Activated T-cell treated with anti-CD3 and anti-CD28 coated beads, Interleukin-2, amount 50 U/mL, for 24 hours (primary cell): Measurements from ENCODE around the gene FHIP1B.
A peak's percentile ranks its signal among the peaks of the same experiment; 100 is the strongest.
"Not testable (repeated sequence)": the region's sequence is repeated elsewhere in the genome, so short reads cannot be mapped to it uniquely, and the experiment has no call there.

Experiments
- DNase-seq: peaks from one replicate; pipeline ENCODE4 v3.0.0-alpha.2; 2020
- H3K27ac Mint-ChIP-seq: 2 replicates; pipeline ENCODE4 v1.8.0; 2020; ENCODE audit warnings: mild to moderate bottlenecking, mixed read lengths
- H3K27me3 Mint-ChIP-seq: 2 replicates; pipeline ENCODE4 v1.8.0; 2020; ENCODE audit warnings: mixed read lengths
- H3K36me3 Mint-ChIP-seq: 2 replicates; pipeline ENCODE4 v1.8.0; 2020; ENCODE audit warnings: low read depth, mixed read lengths
- H3K4me1 Mint-ChIP-seq: 2 replicates; pipeline ENCODE4 v1.8.0; 2020; ENCODE audit warnings: low read depth, mixed read lengths
- H3K4me3 Mint-ChIP-seq: 2 replicates; pipeline ENCODE4 v1.8.0; 2020; ENCODE audit warnings: mild to moderate bottlenecking, moderate library complexity, mixed read lengths
- H3K9me3 Mint-ChIP-seq: 2 replicates; pipeline ENCODE4 v1.8.0; 2020; ENCODE audit warnings: mixed read lengths

FHIP1B gene

GRCh38 chr11:6251120-6251733 is 16.8 kb upstream of the FHIP1B start:
- Mint-ChIP-seq H3K27ac (no peak overlapping the region), H3K36me3 (no peaks in the 10 kb centered on the region), H3K4me1 (no peaks in the 10 kb centered on the region), H3K27me3 (no peaks in the 10 kb centered on the region), H3K4me3 (no peak overlapping the region), H3K9me3 (no peaks in the 10 kb centered on the region)
- DNase-seq: peak; percentile 65

- DNase-seq: no peak
- no peaks in the 10 kb centered on the region for H3K36me3 Mint-ChIP-seq
Measured at GRCh38 chr11:6249770-6250555, 15.5 kb upstream of the FHIP1B start.

GRCh38 chr11:6248897-6249296 is 14.5 kb upstream of the FHIP1B start:
- not testable (repeated sequence) for H3K36me3 Mint-ChIP-seq, H3K4me1 Mint-ChIP-seq, H3K4me3 Mint-ChIP-seq, DNase-seq, H3K27me3 Mint-ChIP-seq, H3K27ac Mint-ChIP-seq, H3K9me3 Mint-ChIP-seq

More at GRCh38 chr11:6249770-6250555, 15.5 kb upstream of the FHIP1B start:
- no peaks in the 10 kb centered on the region for H3K4me1 Mint-ChIP-seq
- H3K27ac Mint-ChIP-seq: no peak overlapping the region
- H3K9me3 Mint-ChIP-seq: no peaks in the 10 kb centered on the region
- no peak overlapping the region for H3K4me3 Mint-ChIP-seq
- H3K27me3 Mint-ChIP-seq: peaks cover under 1% of the 10 kb centered on the region

- Mint-ChIP-seq H3K4me1 (no peaks in the 10 kb centered on the region), H3K36me3 (no peaks in the 10 kb centered on the region), H3K9me3 (no peaks in the 10 kb centered on the region), H3K4me3 (no peak overlapping the region), H3K27ac (no peak overlapping the region), H3K27me3 (peaks cover 8% of the 10 kb centered on the region)
- no peak for DNase-seq
Measured at GRCh38 chr11:6248248-6248647, 13.8 kb upstream of the FHIP1B start.

- Mint-ChIP-seq H3K27ac (no peak overlapping the region), H3K4me3 (no peak overlapping the region)
Measured at GRCh38 chr11:6245536-6245935, 11.1 kb upstream of the FHIP1B start.

GRCh38 chr11:6241316-6241715 is 6.9 kb upstream of the FHIP1B start:
- Mint-ChIP-seq H3K27ac (no peak overlapping the region), H3K4me1 (no peaks in the 10 kb centered on the region), H3K4me3 (no peak overlapping the region), H3K36me3 (no peaks in the 10 kb centered on the region), H3K9me3 (no peaks in the 10 kb centered on the region), H3K27me3 (peaks cover 20% of the 10 kb centered on the region)
- no peak for DNase-seq

More at GRCh38 chr11:6245536-6245935, 11.1 kb upstream of the FHIP1B start:
- Mint-ChIP-seq H3K27me3 (peaks cover 18% of the 10 kb centered on the region), H3K4me1 (no peaks in the 10 kb centered on the region), H3K36me3 (no peaks in the 10 kb centered on the region), H3K9me3 (no peaks in the 10 kb centered on the region)
- DNase-seq: no peak

- Mint-ChIP-seq H3K36me3 (no peaks in the 10 kb centered on the region), H3K27ac (no peak overlapping the region), H3K9me3 (no peaks in the 10 kb centered on the region), H3K27me3 (peaks cover 20% of the 10 kb centered on the region), H3K4me1 (no peaks in the 10 kb centered on the region), H3K4me3 (no peak overlapping the region)
- DNase-seq: no peak
Measured at GRCh38 chr11:6240781-6241180, 6.3 kb upstream of the FHIP1B start.

GRCh38 chr11:6240139-6240538 is 5.7 kb upstream of the FHIP1B start:
- H3K36me3 Mint-ChIP-seq: peaks cover 2% of the 10 kb centered on the region
- peaks cover 3% of the 10 kb centered on the region for H3K4me1 Mint-ChIP-seq
- no peak overlapping the region for H3K27ac Mint-ChIP-seq
- H3K27me3 Mint-ChIP-seq: peaks cover 20% of the 10 kb centered on the region
- H3K9me3 Mint-ChIP-seq: no peaks in the 10 kb centered on the region
- no peak overlapping the region for H3K4me3 Mint-ChIP-seq
- no peak for DNase-seq

GRCh38 chr11:6238902-6239301 is 4.5 kb upstream of the FHIP1B start, which contains the start of gene CNGA4:
CNGA4 (plus strand) TSS chr11:6239089; CDS start chr11:6239207, 118 bp downstream.
- H3K4me3 Mint-ChIP-seq: no peak within 1 kb of the TSS

GRCh38 chr11:6237761-6238302 is 3.4 kb upstream of the FHIP1B start:
- Mint-ChIP-seq H3K4me1 (peaks cover 19% of the 10 kb centered on the region), H3K27me3 (peaks cover 11% of the 10 kb centered on the region), H3K9me3 (no peaks in the 10 kb centered on the region), H3K36me3 (peaks cover 9% of the 10 kb centered on the region), H3K4me3 (no peak overlapping the region), H3K27ac (no peak overlapping the region)
- DNase-seq: no peak

More at GRCh38 chr11:6238902-6239301, 4.5 kb upstream of the FHIP1B start, which contains the start of gene CNGA4:
- Mint-ChIP-seq H3K27me3 (peaks cover 15% of the 10 kb centered on the region), H3K9me3 (no peaks in the 10 kb centered on the region), H3K27ac (no peak within 1 kb of the TSS), H3K36me3 (peaks cover 9% of the 10 kb centered on the region), H3K4me1 (peaks cover 10% of the 10 kb centered on the region)
- no peak for DNase-seq

GRCh38 chr11:6237266-6237665 is 2.8 kb upstream of the FHIP1B start:
- no peak for DNase-seq
- Mint-ChIP-seq H3K27me3 (peaks cover 9% of the 10 kb centered on the region), H3K4me1 (peaks cover 22% of the 10 kb centered on the region), H3K27ac (no peak overlapping the region), H3K9me3 (no peaks in the 10 kb centered on the region), H3K4me3 (no peak overlapping the region), H3K36me3 (peaks cover 9% of the 10 kb centered on the region)

GRCh38 chr11:6233984-6234386 is 451 bp downstream of the FHIP1B start:
- H3K27me3 Mint-ChIP-seq: no peaks in the 10 kb centered on the region
- peak overlapping the region; percentile 99 for H3K4me3 Mint-ChIP-seq
- peak overlapping the region; percentile 98 for H3K27ac Mint-ChIP-seq
- H3K9me3 Mint-ChIP-seq: no peaks in the 10 kb centered on the region
- no peak for DNase-seq
- peaks cover 50% of the 10 kb centered on the region for H3K4me1 Mint-ChIP-seq
- H3K36me3 Mint-ChIP-seq: peaks cover 19% of the 10 kb centered on the region

GRCh38 chr11:6232899-6233298 is 1.5 kb downstream of the FHIP1B start:
- no peak for DNase-seq
- Mint-ChIP-seq H3K27me3 (no peaks in the 10 kb centered on the region), H3K4me3 (peak overlapping the region; percentile 99), H3K36me3 (peaks cover 21% of the 10 kb centered on the region), H3K4me1 (peaks cover 54% of the 10 kb centered on the region), H3K9me3 (no peaks in the 10 kb centered on the region), H3K27ac (no peak overlapping the region)

- Mint-ChIP-seq H3K9me3 (no peaks in the 10 kb centered on the region), H3K4me3 (no peak overlapping the region), H3K4me1 (peaks cover 69% of the 10 kb centered on the region), H3K27ac (peak overlapping the region; percentile 42), H3K36me3 (peaks cover 28% of the 10 kb centered on the region), H3K27me3 (no peaks in the 10 kb centered on the region)
- DNase-seq: no peak
Measured at GRCh38 chr11:6229911-6230310, 4.5 kb downstream of the FHIP1B start.

- peaks cover 35% of the 10 kb centered on the region for H3K36me3 Mint-ChIP-seq
- DNase-seq: no peak
- H3K4me3 Mint-ChIP-seq: no peak overlapping the region
- no peaks in the 10 kb centered on the region for H3K27me3 Mint-ChIP-seq
- no peak overlapping the region for H3K27ac Mint-ChIP-seq
- H3K9me3 Mint-ChIP-seq: no peaks in the 10 kb centered on the region
- peaks cover 60% of the 10 kb centered on the region for H3K4me1 Mint-ChIP-seq
Measured at GRCh38 chr11:6228520-6228919, 5.9 kb downstream of the FHIP1B start.
